ENCODE data around the gene NANOS2.

GRCh38 chr19:45874620-45874966 lies 40.0 kb downstream of the NANOS2 start:
- TF ChIP-seq CTCF (conservative IDR thresholded peaks at IDR 0.05) (no peak), EZH2 (IDR thresholded peaks at IDR 0.05; ENCODE audit: low read depth) (no peak)

All from PC-9 (cell line).